ENCODE data around the gene MEOX2. TPM values are rescaled to one million over a fixed set of nuclear protein-coding genes. Genes with fewer than 3 reads are reported as not detected.

MEOX2 gene
- total RNA-seq, 2 experiments from 2014 or later, result not detected

- intact Hi-C loops (cut with micrococcal nuclease), result no loop called here
- Mint-ChIP-seq H3K36me3 (ENCODE audit: low read depth) (no peaks in the 10 kb centered on the region), H3K4me3 (no peak overlapping the region), H3K27me3 (ENCODE audit: low read depth) (no peaks in the 10 kb centered on the region), H3K9me3 (peaks cover 5% of the 10 kb centered on the region), H3K27ac (no peak overlapping the region), H3K4me1 (ENCODE audit: low read depth) (no peaks in the 10 kb centered on the region)
- DNase-seq, result no peak
- CTCF ChIA-PET, result no interaction called here
Observed at GRCh38 chr7:15601175-15601574, 85.3 kb downstream of the MEOX2 start.

DNA sequence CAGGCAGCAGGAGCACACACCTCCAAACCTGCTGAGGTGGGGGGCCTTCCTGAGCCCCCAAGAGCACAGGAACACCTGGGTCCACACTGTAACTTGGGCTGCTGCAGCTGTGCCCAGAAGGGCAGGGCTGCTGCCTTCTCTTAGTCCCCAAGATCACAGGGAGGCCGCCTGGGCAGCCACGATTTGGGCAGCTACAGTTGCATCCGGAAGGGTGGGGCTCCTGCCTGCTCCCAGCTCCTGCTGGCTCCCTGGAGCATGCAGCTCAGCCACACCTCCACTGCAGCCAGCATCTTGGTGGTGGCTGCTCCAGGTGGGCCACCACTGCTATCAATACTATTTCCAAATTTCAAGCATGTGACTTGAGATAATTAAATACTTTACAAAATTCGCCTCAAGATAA, 86.2 kb downstream of the MEOX2 start:
- no peaks in the 10 kb centered on the region for H3K36me3 Mint-ChIP-seq (ENCODE audit: low read depth)
- peaks cover 5% of the 10 kb centered on the region for H3K9me3 Mint-ChIP-seq
- intact Hi-C loops (cut with micrococcal nuclease), result no loop called here
- CTCF ChIA-PET, result no interaction called here
- no peak overlapping the region for H3K27ac Mint-ChIP-seq
- H3K27me3 Mint-ChIP-seq (ENCODE audit: low read depth), result no peaks in the 10 kb centered on the region
- no peak for DNase-seq
- no peaks in the 10 kb centered on the region for H3K4me1 Mint-ChIP-seq (ENCODE audit: low read depth)
- no peak overlapping the region for H3K4me3 Mint-ChIP-seq

DNA sequence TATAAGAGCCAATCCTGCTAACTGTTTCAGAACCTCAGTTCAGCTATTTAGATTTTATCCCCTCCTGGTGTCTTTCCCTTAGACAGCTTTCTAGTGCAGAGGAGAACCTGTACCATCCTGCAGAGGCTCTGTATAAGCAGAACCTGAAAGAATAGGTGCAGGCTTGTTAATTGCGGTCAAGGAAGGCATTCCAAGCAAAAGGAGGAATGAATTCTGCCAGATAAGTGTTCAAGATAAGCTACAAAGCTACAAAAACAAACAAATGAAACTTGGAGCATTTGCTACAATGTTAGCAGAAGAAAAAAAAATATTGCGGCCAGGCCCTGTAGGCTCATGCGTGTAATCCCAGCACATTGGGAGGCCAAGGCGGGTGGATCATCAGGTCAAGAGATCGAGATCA, 92.0 kb downstream of the MEOX2 start:
- no peak for DNase-seq
- Mint-ChIP-seq H3K4me1 (ENCODE audit: low read depth) (no peaks in the 10 kb centered on the region), H3K27ac (no peak overlapping the region), H3K36me3 (ENCODE audit: low read depth) (no peaks in the 10 kb centered on the region), H3K27me3 (ENCODE audit: low read depth) (no peaks in the 10 kb centered on the region), H3K4me3 (no peak overlapping the region), H3K9me3 (peaks cover 2% of the 10 kb centered on the region)
- intact Hi-C loops (cut with micrococcal nuclease), result no loop called here
- CTCF ChIA-PET, result no interaction called here

- Mint-ChIP-seq H3K27me3 (ENCODE audit: low read depth) (no peaks in the 10 kb centered on the region), H3K36me3 (ENCODE audit: low read depth) (no peaks in the 10 kb centered on the region), H3K4me1 (ENCODE audit: low read depth) (no peaks in the 10 kb centered on the region), H3K4me3 (no peak overlapping the region), H3K27ac (no peak overlapping the region), H3K9me3 (peaks cover 2% of the 10 kb centered on the region)
- CTCF ChIA-PET, result no interaction called here
- intact Hi-C loops (cut with micrococcal nuclease), result no loop called here
- no peak for DNase-seq
Observed at GRCh38 chr7:15593382-15593781, 93.1 kb downstream of the MEOX2 start.

- Mint-ChIP-seq H3K4me3 (no peak overlapping the region), H3K27me3 (ENCODE audit: low read depth) (no peaks in the 10 kb centered on the region), H3K36me3 (ENCODE audit: low read depth) (no peaks in the 10 kb centered on the region), H3K4me1 (ENCODE audit: low read depth) (no peaks in the 10 kb centered on the region), H3K27ac (no peak overlapping the region), H3K9me3 (peaks cover 9% of the 10 kb centered on the region)
- intact Hi-C loops (cut with micrococcal nuclease), result no loop called here
- DNase-seq, result no peak
- CTCF ChIA-PET, result no interaction called here
Observed at GRCh38 chr7:15586266-15586665, 100.2 kb downstream of the MEOX2 start.

DNA sequence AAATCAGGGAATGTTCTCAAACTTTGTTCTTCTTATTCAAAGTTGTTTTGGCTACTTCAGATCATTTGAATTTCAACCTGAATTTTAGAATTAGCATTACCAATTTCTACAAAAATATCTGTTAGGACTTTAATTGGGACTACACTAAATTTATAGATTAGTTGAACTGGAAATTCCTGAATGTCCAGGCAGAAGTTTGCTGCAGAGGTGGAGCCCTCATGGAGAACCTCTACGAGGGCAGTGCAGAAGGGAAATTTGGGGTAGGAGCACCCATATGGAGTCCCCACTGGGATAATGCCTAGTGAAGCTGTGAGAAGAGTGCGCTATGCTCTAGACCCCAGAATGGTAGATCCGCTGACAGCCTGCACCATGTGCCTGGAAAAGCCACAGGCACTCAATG, 101.9 kb downstream of the MEOX2 start:
- Mint-ChIP-seq H3K4me3 (no peak overlapping the region), H3K36me3 (ENCODE audit: low read depth) (no peaks in the 10 kb centered on the region), H3K9me3 (peaks cover 9% of the 10 kb centered on the region), H3K27me3 (ENCODE audit: low read depth) (no peaks in the 10 kb centered on the region), H3K4me1 (ENCODE audit: low read depth) (no peaks in the 10 kb centered on the region), H3K27ac (no peak overlapping the region)
- CTCF ChIA-PET, result no interaction called here
- intact Hi-C loops (cut with micrococcal nuclease), result no loop called here
- no peak for DNase-seq

- Mint-ChIP-seq H3K4me3 (no peak overlapping the region), H3K27ac (no peak overlapping the region), H3K27me3 (ENCODE audit: low read depth) (no peaks in the 10 kb centered on the region), H3K9me3 (peaks cover 8% of the 10 kb centered on the region), H3K4me1 (ENCODE audit: low read depth) (no peaks in the 10 kb centered on the region), H3K36me3 (ENCODE audit: low read depth) (no peaks in the 10 kb centered on the region)
- no peak for DNase-seq
- intact Hi-C loops (cut with micrococcal nuclease), result no loop called here
- CTCF ChIA-PET, result no interaction called here
Observed at GRCh38 chr7:15582773-15583172, 103.7 kb downstream of the MEOX2 start.

DNA sequence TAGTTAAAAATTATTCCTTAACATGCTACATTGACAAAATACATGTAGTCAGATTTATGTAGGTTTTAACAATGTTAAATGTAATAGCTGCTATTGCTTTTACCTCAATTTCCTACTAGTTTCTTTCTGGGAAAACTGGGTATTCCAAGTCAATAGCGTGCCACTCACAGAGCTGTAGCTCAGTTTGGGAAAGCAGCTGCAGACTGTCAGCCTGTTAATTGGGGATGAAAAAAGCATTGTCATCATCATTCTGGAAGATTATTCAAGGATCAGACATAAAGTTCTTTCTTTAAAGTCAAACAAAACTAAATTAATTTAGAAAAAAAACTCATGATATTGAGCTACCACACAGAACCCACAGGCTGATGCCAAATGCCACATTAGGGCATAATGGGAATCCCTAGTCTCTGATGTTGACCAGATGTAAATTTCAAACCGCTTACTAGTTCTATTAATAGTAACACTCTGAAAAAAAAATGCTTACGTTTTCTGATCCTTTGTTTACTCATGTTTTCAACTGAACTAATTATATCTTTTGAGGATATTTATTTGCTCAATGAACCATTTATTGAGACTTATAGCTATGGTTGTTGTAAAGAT, 105.0 kb downstream of the MEOX2 start:
- peaks cover 8% of the 10 kb centered on the region for H3K9me3 Mint-ChIP-seq
- H3K4me3 Mint-ChIP-seq, result no peak overlapping the region
- no peak for DNase-seq
- H3K36me3 Mint-ChIP-seq (ENCODE audit: low read depth), result no peaks in the 10 kb centered on the region
- CTCF ChIA-PET, result no interaction called here
- intact Hi-C loops (cut with micrococcal nuclease), result no loop called here
- H3K4me1 Mint-ChIP-seq (ENCODE audit: low read depth), result no peaks in the 10 kb centered on the region
- H3K27ac Mint-ChIP-seq, result no peak overlapping the region
- H3K27me3 Mint-ChIP-seq (ENCODE audit: low read depth), result no peaks in the 10 kb centered on the region

DNA sequence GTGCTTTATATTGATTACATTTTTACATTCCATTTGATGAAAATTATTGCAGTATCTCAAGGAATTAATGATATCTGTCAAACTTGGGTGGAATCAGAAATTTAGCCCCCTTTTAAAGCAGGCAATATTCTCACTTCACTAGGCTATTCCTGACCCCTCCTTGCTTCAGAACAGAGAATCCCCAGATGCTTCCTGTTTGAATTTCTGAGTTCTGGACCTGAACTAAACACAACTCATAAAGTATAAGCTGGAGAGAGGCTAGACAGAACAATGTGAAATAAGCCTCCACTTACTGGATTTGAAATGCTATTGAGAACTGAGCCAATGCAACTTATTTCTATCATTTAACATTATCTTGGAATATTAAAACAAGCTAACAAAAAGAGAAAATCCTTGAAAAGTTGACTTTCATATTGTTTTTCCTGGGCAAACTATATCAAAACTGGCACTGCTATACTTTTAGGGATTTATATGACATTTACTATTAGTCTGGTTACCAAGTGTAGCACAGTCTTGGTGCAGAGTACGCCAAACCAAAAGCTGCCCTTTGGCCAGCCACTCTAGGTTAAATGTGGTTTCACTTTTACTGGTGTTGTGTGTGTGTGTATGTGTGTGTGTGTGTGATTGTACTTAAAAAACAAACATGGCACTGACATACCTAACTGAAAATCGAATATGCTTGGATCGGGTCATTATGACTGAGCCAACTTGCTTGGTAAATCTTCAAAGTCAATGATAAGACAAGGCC, 105.7 kb downstream of the MEOX2 start:
- CTCF ChIA-PET, result no interaction called here
- peaks cover 8% of the 10 kb centered on the region for H3K9me3 Mint-ChIP-seq
- H3K27me3 Mint-ChIP-seq (ENCODE audit: low read depth), result no peaks in the 10 kb centered on the region
- no peaks in the 10 kb centered on the region for H3K4me1 Mint-ChIP-seq (ENCODE audit: low read depth)
- DNase-seq, result no peak
- H3K4me3 Mint-ChIP-seq, result no peak overlapping the region
- H3K36me3 Mint-ChIP-seq (ENCODE audit: low read depth), result no peaks in the 10 kb centered on the region
- intact Hi-C loops (cut with micrococcal nuclease), result no loop called here
- no peak overlapping the region for H3K27ac Mint-ChIP-seq

GRCh38 chr7:15577600-15577999, 108.9 kb downstream of the MEOX2 start:
- CTCF ChIA-PET, result no interaction called here

GRCh38 chr7:15571301-15571878, 115.1 kb downstream of the MEOX2 start:
- Mint-ChIP-seq H3K9me3 (peaks cover 1% of the 10 kb centered on the region), H3K36me3 (ENCODE audit: low read depth) (no peaks in the 10 kb centered on the region), H3K4me3 (no peak overlapping the region), H3K27me3 (ENCODE audit: low read depth) (no peaks in the 10 kb centered on the region), H3K27ac (no peak overlapping the region), H3K4me1 (ENCODE audit: low read depth) (no peaks in the 10 kb centered on the region)
- DNase-seq, result no peak
- intact Hi-C loops (cut with micrococcal nuclease), result no loop called here
- CTCF ChIA-PET, result no interaction called here

More at GRCh38 chr7:15577600-15577999, 108.9 kb downstream of the MEOX2 start:
- Mint-ChIP-seq H3K4me3 (no peak overlapping the region), H3K36me3 (ENCODE audit: low read depth) (no peaks in the 10 kb centered on the region), H3K27me3 (ENCODE audit: low read depth) (no peaks in the 10 kb centered on the region), H3K27ac (no peak overlapping the region), H3K9me3 (no peaks in the 10 kb centered on the region), H3K4me1 (ENCODE audit: low read depth) (no peaks in the 10 kb centered on the region)
- no peak for DNase-seq
- intact Hi-C loops (cut with micrococcal nuclease), result no loop called here

DNA sequence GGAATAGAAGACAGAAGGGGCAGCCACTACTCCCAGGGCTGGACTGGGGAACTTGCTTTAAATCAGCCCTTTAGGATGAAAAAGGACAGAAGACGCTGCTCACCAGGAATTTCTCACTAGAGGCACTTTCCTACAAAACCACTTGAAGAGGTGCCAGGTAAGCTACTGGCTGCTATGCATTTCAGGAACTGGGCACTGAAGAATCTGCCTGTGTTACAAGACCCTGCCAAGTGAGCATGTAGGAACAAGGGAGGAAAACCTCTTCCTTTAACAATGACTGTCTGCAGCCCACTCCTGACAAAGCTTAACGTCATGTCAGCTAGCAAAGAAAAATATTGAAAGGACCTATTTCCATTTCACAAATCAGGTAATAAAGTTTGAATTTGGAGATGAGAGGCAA, 118.8 kb downstream of the MEOX2 start:
- Mint-ChIP-seq H3K4me1 (ENCODE audit: low read depth) (no peaks in the 10 kb centered on the region), H3K9me3 (peaks cover 7% of the 10 kb centered on the region), H3K4me3 (no peak overlapping the region), H3K36me3 (ENCODE audit: low read depth) (no peaks in the 10 kb centered on the region), H3K27ac (no peak overlapping the region), H3K27me3 (ENCODE audit: low read depth) (no peaks in the 10 kb centered on the region)
- CTCF ChIA-PET, result no interaction called here
- no peak for DNase-seq
- intact Hi-C loops (cut with micrococcal nuclease), result no loop called here

DNA sequence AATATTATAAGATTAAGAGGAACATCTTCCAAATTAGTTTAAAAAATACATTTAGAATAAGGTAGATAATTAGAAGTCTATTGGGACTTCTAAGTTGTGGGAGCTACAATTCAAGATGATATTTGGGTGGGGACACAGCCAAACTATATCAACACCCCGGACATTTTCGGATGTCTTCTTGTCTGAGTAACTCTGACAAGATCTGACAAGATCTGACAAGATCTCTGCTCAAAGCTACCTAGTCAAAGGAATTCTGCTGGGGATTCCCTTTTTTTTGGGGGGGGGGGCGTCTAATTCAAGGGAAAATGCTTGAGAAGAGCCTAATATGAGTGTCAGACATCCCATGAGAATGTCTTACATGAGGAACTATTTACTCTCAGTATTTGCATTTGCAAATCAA, 119.4 kb downstream of the MEOX2 start:
- no peak for DNase-seq
- Mint-ChIP-seq H3K4me1 (ENCODE audit: low read depth) (no peaks in the 10 kb centered on the region), H3K27ac (no peak overlapping the region), H3K9me3 (peaks cover 7% of the 10 kb centered on the region), H3K27me3 (ENCODE audit: low read depth) (no peaks in the 10 kb centered on the region), H3K4me3 (no peak overlapping the region), H3K36me3 (ENCODE audit: low read depth) (no peaks in the 10 kb centered on the region)
- intact Hi-C loops (cut with micrococcal nuclease), result no loop called here
- CTCF ChIA-PET, result no interaction called here

Data from activated naive CD4-positive, alpha-beta T cell treated with anti-CD3 and anti-CD28 coated beads for 36 hours (primary cell).